Measurements from ENCODE around the gene RPS6KA3. TPM values are rescaled to one million over a fixed set of nuclear protein-coding genes. Genes with fewer than 3 reads are reported as not detected.

The RPS6KA3 gene
- 25.3 and 26.6 TPM in 2 replicates for total RNA-seq

DNA sequence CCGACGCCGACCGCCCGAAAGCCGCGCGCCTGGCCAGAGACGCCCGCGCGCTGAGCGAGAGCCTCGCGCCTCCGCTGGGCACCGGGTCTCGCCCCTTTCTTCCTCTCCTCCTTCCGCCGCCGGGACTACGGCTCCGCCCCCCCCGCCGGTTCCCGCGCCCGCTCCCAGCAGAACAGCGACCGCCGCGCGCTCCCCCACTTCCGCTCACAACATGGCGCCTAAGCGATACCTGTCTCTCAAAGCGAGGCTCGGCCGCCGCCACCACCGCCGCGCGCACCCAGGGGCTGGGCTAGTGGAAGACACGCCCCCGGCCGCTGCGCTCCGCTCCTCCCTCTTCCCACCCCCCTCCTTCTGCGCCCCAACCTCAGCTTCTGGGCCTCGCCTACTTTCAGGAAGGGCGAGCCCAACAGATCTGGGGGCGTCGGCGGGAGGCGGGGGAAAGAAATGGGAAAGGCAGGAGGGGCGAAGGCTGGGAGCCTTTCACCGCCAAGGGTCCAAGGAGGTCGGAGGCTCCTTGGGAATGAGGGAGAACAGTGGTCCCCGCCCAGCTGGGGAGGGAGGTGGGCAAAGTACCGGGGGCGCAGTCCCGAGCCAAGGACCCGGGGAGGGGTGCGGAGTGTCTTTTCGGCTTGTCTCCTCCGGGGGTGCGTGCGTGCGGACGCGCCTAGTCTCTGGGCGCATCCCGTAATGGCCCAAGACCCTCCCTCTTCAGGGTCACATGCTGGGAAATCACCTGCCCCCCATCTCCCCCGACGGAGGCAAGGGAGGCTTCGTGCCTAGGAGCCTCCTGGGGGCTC is at the start of gene RPS6KA3:
Gene RPS6KA3 (minus strand): TSS at position 100 of the 797 bp plus-strand sequence. CDS start 277 bp downstream, outside the sequence.
- Histone ChIP-seq H3K36me3 (ENCODE audit: control insufficient read depth, insufficient read depth, low read length) (no peaks in the 10 kb centered on the region), H3K4me3 (ENCODE audit: low read depth, low read length) (peak within 1 kb of the TSS; percentile 59), H3K27me3 (ENCODE audit: control insufficient read depth, insufficient read depth, low read length) (no peaks in the 10 kb centered on the region)
- TF ChIP-seq, protein P1, sequence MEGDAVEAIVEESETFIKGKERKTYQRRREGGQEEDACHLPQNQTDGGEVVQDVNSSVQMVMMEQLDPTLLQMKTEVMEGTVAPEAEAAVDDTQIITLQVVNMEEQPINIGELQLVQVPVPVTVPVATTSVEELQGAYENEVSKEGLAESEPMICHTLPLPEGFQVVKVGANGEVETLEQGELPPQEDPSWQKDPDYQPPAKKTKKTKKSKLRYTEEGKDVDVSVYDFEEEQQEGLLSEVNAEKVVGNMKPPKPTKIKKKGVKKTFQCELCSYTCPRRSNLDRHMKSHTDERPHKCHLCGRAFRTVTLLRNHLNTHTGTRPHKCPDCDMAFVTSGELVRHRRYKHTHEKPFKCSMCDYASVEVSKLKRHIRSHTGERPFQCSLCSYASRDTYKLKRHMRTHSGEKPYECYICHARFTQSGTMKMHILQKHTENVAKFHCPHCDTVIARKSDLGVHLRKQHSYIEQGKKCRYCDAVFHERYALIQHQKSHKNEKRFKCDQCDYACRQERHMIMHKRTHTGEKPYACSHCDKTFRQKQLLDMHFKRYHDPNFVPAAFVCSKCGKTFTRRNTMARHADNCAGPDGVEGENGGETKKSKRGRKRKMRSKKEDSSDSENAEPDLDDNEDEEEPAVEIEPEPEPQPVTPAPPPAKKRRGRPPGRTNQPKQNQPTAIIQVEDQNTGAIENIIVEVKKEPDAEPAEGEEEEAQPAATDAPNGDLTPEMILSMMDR (IDR thresholded peaks at IDR 0.05; ENCODE audit: insufficient read depth, low read length, poor library complexity, severe bottlenecking): no peak
- peak; percentile 23 for DNase-seq (ENCODE audit: low read depth)

DNA sequence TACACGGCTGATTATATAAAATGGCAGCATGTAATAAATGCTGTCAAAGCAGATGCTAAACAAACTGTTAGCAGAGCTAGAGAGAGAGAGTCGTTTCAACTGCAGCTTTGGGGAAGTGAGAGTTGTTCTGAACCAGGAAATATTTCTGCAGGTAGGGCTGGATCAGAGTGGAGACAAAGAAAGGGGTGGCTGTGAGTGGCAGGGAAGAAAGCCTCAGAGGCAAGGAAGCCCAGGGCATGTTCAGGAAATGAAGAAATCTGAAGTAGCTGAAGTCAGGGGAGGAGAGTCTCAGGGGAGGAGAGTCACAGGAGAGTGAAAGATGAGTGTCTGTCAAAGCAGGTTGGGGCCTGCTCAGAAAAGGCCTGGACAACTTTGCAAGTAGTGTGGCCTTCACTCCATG is 48.4 kb upstream of the RPS6KA3 start:
- no peak overlapping the region for H3K4me3 ChIP-seq (ENCODE audit: low read depth, low read length)

DNA sequence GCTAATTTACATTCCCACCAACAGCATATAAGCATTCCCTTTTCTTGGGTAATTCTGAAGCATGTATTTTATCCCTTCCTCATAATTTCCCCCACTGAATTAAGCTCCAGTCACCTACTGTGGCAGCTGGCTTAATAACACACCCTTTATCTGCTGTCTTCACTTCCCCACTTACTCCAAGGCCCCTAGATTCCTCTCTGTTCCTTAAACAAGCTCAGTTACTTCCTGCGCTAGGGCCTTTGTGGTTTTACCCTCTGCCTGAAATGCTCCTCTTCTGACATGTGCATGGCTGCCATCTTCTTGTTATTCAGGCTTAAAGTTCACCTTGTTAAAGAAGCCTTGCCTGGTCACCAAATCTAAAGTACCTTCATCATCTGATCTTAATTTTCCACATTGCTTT is 47.2 kb upstream of the RPS6KA3 start:
- H3K36me3 ChIP-seq (ENCODE audit: control insufficient read depth, insufficient read depth, low read length): no peaks in the 10 kb centered on the region
- TF ChIP-seq, protein P1 (IDR thresholded peaks at IDR 0.05; ENCODE audit: insufficient read depth, low read length, poor library complexity, severe bottlenecking): no peak
- no peak overlapping the region for H3K4me3 ChIP-seq (ENCODE audit: low read depth, low read length)
- no peaks in the 10 kb centered on the region for H3K27me3 ChIP-seq (ENCODE audit: control insufficient read depth, insufficient read depth, low read length)
- DNase-seq (ENCODE audit: low read depth): no peak

More for the DNA sequence above, 48.4 kb upstream of the RPS6KA3 start:
- TF ChIP-seq, protein P1 (IDR thresholded peaks at IDR 0.05; ENCODE audit: insufficient read depth, low read length, poor library complexity, severe bottlenecking): no peak
- H3K27me3 ChIP-seq (ENCODE audit: control insufficient read depth, insufficient read depth, low read length): no peaks in the 10 kb centered on the region
- H3K36me3 ChIP-seq (ENCODE audit: control insufficient read depth, insufficient read depth, low read length): no peaks in the 10 kb centered on the region
- no peak for DNase-seq (ENCODE audit: low read depth)

DNA sequence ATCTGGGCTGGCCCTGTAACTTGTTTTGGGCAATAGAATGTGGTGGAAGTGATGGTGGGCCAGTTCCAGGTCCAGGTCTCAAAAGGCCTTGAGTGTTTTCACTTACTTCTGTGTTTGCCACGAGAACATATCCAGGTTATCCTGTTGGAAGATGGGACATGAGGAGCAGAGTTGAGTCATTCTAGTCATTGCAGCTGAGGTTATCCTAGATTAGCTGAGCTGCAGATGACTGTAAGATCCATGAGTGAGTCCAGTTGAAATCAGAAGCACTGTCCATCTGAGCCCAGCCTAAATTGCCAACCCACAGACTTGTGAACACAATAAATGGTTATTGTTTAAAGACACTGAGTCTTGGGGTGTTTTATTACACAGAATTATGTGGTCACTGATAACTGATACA is 45.3 kb upstream of the RPS6KA3 start:
- TF ChIP-seq, protein P1 (IDR thresholded peaks at IDR 0.05; ENCODE audit: insufficient read depth, low read length, poor library complexity, severe bottlenecking): no peak
- DNase-seq (ENCODE audit: low read depth): no peak
- Histone ChIP-seq H3K36me3 (ENCODE audit: control insufficient read depth, insufficient read depth, low read length) (no peaks in the 10 kb centered on the region), H3K27me3 (ENCODE audit: control insufficient read depth, insufficient read depth, low read length) (no peaks in the 10 kb centered on the region), H3K4me3 (ENCODE audit: low read depth, low read length) (no peak overlapping the region)

DNA sequence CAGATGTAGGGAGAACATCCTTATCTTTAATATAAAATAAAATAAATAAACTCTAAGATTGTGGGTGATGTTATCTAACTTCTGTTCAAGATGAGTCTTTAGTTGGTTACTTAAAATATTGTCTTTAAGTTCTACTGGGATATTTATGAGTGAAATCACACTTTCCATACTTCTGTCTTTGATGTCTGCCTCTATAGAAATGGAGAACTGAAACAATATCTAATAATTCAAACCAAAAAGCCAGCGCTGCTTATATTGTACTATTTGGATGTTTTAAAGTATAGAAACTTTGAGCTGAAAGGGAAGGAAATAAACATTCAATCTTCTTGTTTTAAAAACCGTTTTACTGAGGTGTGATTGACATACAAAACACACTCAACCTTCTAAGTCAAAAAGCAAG is 44.8 kb upstream of the RPS6KA3 start:
- Histone ChIP-seq H3K4me3 (ENCODE audit: low read depth, low read length) (no peak overlapping the region), H3K36me3 (ENCODE audit: control insufficient read depth, insufficient read depth, low read length) (no peaks in the 10 kb centered on the region), H3K27me3 (ENCODE audit: control insufficient read depth, insufficient read depth, low read length) (no peaks in the 10 kb centered on the region)
- DNase-seq (ENCODE audit: low read depth): no peak
- TF ChIP-seq, protein P1 (IDR thresholded peaks at IDR 0.05; ENCODE audit: insufficient read depth, low read length, poor library complexity, severe bottlenecking): no peak

DNA sequence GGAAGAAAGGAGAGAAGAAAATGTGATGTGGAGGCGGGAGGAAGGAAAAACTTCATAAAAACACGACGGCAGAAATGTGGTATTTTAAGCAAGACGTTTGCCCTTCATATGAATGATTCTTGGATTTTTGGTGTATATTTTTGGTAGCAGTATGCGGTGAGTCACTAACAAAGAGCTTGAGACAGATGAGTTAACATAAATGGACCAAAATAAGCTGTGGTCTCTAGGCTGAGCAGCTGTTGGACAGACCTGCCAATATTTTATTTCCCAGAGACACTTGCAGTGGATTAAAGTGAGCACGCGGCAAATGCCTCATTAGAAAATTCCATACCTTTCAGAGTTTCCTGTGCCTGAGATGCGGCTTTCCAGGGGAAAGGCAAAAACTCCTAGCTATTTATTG is 43.1 kb upstream of the RPS6KA3 start:
- no peak for DNase-seq (ENCODE audit: low read depth)
- Histone ChIP-seq H3K27me3 (ENCODE audit: control insufficient read depth, insufficient read depth, low read length) (no peaks in the 10 kb centered on the region), H3K36me3 (ENCODE audit: control insufficient read depth, insufficient read depth, low read length) (no peaks in the 10 kb centered on the region), H3K4me3 (ENCODE audit: low read depth, low read length) (no peak overlapping the region)
- TF ChIP-seq, protein P1 (IDR thresholded peaks at IDR 0.05; ENCODE audit: insufficient read depth, low read length, poor library complexity, severe bottlenecking): no peak
